ENCODE measurements around the gene VARS1.
"Not testable (repeated sequence)": the region's sequence is repeated elsewhere in the genome, so short reads cannot be mapped to it uniquely, and the experiment has no call there.

Gene VARS1

DNA sequence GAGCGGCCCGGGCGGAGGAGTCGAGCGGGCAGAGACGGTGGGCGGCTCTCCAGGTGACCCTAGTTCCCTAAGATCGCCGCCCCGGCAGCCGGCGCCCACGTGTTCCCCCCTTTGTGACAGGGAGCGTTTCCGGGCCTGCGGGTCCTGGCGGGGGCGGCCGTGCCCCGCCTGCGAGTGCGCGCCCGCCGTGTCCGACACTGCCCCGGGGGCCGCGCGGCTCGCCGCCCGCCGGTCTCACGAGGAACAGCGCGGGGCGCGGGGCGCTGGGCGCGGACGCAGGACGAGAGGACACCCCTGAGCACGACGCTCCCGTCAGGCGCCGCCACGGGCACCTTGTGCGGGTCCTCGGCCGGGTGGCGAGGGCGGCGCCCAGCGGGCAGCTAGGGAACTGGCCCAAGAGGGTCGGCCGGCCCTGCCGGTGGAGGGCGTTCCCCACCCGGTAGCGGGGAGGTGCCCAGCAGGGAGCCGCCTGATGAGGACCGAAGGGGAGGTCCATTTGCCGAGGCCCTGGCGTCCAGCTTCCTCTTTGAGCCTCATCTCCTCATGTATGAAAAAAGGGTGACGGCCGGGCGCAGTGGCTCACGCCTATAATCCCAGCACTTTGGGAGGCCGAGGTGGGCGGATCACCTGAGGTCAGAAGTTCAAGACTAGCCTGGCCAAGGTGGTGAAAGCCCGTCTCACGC lies at the start of gene VARS1:
VARS1 (minus strand) TSS at position 137 of the 683 bp plus-strand sequence. CDS start 535 bp downstream, outside the sequence.
- peak; percentile 77 for DNase-seq

DNA sequence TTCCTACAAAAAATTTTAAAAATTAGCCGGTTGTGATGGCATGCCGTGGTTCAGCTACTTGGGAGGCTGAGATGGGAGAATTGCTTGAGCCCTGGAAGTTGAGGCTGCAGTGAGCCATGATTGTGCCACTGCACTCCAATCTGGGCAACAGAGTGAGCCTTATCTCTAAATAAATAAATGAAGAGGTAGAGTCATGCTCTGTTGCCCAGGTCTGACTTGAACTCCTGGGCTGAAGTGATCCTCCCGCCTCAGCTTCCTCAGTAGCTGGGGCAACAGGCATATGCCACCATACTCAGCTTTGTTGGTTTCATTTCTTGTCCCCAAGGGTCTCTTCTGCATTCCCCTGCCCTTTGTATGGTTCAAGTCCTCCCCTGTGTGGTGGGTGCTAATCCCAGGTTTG lies 49.0 kb upstream of the VARS1 start:
- no peak for DNase-seq

DNA sequence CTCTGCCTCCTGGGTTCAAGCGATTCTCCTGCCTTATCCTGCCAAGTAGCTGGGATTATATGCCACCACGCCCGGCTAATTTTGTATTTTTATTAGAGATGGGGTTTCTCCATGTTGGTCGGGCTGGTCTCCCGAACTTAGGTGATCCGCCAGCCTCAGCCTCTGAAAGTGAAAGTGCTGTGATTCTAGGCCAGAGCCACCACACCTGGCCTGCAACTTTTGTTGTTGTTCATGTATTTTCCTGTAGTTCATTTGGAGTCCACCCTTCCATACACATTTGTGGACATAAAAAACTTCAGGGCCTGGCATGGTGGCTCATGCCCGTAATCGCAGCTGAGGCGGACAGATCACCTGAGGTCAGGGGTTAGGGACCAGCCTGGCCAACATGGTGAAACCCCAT lies 46.5 kb upstream of the VARS1 start:
- DNase-seq = no peak

DNA sequence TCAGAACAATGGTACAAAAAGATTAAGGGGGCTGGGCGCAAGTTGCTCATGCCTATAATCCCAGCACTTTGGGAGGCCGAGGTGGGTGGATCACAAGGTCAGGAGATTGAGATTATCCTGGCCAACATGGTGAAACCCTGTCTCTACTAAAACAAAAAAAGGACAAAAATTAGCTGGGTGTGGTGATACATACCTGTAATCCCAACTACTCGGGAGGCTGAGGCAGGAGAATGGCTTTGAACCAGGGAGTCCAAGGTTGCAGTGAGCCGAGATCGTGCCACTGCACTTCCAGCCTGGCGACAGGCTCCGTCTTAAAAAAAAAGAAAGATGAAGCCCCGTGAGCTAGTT lies 44.2 kb upstream of the VARS1 start:
- DNase-seq = not testable (repeated sequence)

DNA sequence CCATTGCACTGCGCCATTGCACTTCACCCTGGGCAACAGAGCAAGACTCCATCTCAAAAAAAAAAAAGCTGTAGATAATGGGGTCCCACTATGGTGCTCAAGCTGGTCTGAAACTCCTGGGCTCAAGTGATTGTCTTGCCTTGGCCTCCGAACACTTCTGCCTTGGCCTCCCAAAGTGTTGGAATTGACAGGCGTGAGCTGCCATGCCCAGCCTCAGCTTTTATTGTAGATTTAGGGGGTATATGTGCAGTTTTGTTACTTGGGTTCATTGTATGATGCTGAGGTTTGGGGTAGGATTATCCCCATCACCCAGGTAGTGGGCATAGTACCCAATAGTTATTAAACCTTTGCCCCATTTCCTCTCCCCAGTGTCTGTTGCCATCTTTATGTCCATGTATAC lies 43.4 kb upstream of the VARS1 start:
- DNase-seq = no peak

DNA sequence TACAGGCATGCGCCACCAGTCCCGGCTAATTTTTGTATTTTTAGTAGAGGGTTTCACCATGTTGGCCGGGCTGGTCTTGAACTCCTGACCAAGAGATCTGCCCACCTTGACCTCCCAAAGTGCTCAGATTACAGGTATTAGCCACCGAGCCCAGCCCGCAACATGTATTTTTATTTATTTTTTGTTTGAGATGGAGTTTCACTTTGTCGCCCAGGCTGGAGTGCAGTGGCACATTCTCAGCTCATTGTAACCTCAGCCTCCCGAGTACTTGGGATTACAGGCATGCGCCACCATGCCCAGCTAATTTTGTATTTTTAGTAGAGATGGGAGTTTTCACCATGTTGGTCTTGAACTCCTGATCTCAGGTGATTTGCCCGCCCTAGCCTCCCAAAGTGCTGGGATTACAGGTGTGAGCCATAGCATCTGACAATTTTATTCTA lies 42.6 kb upstream of the VARS1 start:
- DNase-seq = not testable (repeated sequence)

DNA sequence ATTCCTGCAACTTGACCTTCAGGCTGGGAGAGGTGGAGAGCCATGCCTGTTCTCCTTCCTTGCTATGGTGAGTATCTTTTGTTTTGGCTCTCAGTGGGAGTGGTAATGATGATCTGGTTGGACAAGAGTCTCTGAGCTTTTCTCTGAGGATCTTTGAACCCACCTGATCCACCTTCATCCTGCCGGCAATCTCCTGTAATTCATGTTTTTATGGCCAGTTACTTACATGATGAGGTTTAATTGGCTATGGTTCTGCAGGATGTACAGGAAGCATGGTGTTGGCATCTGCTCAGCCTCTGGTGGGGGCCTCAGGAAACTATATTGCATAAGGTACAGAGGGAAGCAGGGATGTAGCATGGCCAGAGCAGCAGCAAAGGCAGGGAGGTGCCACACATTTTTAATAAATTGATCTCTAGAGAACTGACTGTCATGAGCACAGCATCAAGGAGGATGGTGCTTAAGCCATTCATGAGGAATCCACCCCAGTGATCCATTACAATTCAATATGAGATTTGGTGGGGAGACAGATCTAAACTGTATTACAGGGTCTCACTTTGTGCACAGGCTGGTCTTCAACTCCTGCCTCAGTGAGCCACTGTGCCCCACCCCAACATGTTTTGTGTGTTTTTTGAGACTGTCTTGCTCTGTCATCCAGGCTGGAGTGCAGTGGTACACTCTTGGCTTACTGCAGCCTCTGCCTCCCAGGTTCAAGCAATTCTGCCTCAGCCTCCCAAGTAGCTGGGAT lies 42.0 kb upstream of the VARS1 start:
- DNase-seq = no peak

DNA sequence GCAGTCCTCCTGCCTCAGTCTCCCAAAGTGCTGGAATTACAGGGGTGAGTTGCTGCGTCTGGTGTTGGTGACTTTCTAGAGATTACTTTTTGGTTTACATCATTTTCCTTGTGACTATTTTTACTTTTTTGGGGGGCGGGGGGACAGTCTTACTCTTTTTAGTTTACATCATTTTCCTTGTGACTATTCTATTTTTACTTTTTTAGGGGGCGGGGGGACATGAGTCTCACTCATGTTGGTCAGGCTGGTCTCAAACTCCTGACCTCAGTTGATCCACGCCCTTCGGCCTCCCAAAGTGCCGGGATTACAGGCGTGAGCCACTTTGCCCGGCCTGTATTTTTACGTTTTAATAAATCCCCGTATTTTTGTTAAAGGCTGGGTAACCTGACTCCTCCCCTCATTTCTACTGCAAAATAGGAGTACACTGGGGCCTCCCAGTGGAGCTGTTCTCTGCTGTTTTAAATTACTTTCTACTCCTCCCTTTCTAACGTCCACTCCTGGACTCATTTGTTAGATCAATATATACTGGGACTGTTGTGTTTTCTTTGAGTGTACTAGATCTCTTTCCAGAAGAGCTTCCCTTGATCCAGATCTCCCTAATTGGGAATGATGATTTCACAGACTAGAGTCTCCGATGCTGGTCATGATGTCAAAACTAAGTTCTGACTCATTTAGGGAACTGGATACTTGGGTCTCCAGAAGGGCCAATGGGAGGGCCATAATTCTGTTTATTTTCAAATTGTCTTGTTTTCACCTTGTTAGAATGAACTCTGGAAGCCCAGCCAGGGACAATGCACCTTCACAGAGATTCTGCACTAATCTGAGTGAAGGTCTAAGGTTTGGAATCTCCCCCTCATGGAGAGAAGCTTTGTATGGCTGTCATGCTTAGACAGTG lies 41.2 kb upstream of the VARS1 start:
- no peak for DNase-seq

DNA sequence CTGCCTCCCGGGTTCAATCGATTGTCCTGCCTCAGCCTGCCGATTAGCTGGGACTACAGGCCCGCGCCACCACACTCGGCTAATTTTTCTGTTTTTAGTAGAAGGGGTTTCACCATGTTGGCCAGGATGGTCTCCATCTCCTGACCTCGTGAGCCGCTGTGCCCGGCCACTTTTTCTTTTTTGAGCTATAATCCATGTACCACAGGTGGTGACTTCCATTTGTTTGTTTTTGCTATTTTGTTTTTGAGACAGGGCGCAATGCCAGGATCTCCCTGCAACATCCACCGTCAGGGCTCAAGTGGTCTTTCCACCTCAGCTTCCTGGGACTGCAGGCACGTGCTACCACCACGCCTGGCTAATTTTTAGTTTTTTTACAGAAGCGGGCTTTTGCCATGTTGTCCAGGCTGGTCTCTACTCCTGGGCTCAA lies 40.5 kb upstream of the VARS1 start:
- DNase-seq = no peak

DNA sequence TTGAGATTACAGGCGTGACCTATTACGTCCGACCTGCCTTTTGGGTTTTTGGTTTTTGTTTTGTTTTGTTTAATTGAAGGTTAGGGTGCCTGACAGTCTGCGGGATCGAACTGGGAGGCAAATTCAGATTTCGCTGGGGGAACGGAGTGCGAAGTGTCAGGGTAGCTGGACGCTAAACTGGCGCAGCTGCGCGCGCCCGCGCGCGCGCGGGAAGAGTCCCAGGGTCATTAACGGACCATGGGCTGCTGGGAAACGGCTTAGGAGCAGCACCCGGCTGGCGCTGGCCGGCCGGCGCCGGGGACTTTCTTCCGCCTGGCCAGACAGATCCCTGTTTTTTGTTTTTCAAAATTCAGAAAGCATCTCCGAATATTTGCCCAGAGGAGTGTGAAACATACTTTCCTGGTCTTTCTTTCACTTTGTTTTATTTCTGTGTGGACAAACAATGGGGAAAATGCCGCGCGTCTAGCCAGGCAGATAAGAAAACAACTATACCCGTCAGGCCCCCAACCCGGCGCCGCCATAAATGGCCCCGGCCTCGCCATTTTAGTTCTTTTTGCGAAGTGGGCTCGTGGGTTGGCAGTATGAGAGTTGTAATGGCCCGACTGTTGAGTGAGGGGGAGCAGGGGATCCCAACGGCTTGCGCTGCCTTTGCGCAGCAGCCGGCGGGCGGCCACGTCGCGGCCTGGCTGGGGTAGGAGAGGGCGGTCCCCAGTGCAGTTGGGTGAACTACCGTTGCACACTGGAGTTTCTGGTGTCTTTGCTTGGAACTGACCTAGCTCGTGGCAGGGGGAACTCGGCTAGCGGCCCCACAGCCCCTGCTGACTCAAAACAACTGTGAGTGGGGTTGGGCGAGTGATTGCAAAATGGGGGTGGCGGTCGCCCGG lies 39.1 kb upstream of the VARS1 start:
- peak; percentile 80 for DNase-seq

DNA sequence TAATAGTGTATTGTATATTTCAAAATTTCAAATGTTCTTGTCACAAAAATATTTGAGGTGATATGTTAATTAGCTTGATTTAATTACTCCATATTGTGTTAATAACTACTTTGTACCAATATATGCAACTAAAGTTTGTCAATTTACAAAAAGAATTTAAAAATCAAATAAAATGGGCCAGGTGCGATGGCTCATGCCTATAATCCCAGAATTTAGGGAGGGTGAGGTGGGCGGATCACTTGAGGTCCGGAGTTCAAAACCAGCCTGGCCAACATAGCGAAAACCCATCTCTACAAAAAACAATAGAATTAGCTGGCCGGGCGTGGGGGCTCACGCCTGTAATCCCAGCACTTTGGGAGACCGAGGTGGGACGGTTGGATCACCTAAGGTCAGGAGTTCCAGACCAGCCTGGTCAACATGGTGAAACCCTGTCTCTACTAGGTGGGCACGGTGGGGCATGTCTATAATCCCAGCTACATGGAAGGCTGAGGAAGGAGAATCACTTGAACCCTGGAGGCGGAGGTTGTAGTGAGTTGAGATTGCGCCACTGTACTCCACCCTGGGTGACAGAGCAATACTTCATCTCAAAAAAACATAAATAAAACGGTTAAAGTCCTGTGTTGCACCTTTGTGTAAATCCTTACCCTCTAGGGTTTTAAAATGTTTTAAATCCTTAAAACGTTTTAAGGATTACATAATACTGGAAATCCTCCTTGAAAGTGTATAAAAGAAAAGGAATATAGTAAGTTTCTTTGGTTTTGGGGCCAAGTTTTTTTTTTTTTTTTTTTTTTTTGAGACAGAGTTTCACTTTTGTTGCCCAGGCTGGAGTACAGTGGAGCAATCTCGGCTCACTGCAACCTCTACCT lies 36.0 kb upstream of the VARS1 start:
- DNase-seq = no peak

DNA sequence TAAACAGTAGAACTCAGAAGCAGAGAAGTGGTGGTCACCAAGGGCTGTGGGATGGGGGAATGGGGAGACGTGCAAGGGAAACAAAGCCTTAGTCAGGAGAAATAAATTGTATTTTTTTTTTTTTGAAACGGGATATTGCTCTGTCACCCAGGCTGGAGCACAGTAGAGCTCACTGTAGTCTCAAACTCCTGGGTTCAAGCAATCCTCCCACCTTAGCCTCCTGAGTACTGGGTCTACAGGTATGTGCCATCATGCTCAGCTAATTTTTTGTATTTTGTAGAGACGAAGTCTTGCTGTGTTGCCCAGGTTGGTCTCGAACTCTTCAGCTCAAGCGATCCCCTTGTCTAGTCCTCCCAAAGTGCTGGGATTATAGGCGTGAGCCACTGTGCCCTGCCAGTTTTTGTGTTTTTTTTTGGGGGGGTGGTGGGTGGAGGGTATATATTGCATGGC lies 35.4 kb upstream of the VARS1 start:
- no peak for DNase-seq

DNA sequence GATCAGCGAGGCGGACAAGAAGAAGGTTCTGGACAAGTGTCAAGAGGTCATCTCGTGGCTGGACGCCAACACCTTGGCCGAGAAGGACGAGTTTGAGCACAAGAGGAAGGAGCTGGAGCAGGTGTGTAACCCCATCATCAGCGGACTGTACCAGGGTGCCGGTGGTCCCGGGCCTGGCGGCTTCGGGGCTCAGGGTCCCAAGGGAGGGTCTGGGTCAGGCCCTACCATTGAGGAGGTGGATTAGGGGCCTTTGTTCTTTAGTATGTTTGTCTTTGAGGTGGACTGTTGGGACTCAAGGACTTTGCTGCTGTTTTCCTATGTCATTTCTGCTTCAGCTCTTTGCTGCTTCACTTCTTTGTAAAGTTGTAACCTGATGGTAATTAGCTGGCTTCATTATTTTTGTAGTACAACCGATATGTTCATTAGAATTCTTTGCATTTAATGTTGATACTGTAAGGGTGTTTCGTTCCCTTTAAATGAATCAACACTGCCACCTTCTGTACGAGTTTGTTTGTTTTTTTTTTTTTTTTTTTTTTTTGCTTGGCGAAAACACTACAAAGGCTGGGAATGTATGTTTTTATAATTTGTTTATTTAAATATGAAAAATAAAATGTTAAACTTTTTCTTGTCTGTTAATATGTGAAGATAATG lies 34.2 kb upstream of the VARS1 start:
- DNase-seq = no peak

DNA sequence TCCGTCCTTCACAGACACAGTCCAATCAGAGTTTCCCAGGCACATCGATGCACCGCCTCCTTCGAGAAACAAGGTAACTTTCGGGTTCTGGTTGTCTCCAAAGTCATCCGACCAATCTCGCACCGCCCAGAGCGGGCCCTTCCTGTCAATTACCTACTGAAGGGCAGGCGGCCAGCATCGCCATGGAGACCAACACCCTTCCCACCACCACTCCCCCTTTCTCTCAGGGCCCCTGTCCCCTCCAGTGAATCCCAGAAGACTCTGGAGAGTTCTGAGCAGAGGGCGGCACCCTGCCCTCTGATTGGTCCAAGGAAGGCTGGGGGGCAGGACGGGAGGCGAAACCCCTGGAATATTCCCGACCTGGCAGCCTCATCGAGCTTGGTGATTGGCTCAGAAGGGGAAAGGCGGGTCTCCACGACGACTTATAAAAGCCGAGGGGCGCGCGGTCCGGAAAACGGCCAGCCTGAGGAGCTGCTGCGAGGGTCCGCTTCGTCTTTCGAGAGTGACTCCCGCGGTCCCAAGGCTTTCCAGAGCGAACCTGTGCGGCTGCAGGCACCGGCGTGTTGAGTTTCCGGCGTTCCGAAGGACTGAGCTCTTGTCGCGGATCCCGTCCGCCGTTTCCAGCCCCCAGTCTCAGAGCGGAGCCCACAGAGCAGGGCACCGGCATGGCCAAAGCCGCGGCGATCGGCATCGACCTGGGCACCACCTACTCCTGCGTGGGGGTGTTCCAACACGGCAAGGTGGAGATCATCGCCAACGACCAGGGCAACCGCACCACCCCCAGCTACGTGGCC lies 31.9 kb upstream of the VARS1 start, which contains the start of gene HSPA1B:
HSPA1B (plus strand) TSS at position 453 of the 794 bp plus-strand sequence; CDS start at position 666, 213 bp downstream.
- DNase-seq = peak; percentile 94

DNA sequence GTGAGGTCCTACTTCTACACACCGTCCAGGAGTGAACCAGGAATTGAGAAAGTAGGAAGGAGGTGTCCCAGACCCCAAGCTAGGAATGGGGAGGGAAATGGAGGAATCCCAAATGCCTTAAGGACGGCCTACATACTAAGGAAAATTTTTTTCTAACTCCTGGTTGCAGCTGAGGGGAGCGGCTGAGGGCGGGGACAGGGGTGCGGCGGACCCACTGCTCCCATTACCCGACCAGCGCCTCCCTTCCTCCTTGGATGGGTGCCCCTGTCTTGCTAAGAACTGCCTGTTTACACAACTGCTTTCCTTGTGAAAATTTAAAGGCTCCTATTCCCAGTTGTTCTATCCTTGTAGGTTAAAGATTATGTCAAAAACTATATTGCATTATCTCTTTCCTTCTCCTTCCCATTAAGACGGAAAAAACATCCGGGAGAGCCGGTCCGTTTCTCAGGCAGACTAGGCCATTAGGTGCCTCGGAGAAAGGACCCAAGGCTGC lies 31.3 kb upstream of the VARS1 start:
- DNase-seq = no peak

DNA sequence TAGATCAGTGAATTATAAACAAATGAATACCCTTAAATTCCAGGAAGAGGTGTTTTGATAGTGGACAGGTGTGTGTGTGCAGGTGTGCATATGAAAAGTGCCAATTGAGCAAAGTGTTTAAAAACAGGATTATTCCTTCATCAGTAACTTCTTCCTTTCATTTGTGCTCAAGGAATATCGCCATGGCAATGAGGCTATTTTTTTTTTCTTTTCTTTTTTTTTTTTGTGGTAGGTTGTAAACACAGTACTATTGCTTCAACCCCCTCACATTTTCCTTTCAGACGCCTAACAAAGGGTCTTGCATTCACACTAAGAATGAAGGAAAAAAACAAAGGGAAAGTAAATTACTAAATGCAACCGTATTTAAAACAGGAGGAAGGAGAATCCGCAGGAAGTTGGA lies 30.0 kb upstream of the VARS1 start:
- DNase-seq = no peak

DNA sequence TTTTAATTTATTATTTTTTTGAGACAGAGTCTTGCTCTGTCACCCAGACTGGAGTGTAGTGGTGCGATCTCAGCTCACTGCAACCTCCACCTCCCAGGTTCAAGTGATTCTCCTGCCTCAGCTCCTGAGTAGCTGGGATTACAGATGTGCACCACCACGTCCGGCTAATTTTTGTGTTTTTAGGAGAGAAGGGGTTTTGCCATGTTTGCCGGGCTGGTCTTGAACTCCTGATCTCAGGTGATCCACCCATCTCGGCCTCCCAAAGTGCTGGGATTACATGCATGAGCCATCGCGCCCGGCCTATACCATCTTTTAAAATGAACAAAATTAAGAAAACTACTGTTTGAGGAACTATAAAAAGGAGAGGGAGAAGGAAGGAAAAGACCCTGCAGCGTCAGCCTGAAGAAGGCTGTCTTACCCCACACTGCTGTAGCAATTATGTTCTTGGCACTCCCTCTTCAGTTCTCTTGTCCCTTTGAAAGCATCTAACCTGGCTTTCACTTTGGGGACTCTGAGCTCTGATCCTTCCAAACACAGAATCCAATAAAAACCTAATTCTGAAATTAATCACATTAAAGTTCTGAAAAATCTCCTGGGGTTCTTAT lies 28.1 kb upstream of the VARS1 start:
- not testable (repeated sequence) for DNase-seq

DNA sequence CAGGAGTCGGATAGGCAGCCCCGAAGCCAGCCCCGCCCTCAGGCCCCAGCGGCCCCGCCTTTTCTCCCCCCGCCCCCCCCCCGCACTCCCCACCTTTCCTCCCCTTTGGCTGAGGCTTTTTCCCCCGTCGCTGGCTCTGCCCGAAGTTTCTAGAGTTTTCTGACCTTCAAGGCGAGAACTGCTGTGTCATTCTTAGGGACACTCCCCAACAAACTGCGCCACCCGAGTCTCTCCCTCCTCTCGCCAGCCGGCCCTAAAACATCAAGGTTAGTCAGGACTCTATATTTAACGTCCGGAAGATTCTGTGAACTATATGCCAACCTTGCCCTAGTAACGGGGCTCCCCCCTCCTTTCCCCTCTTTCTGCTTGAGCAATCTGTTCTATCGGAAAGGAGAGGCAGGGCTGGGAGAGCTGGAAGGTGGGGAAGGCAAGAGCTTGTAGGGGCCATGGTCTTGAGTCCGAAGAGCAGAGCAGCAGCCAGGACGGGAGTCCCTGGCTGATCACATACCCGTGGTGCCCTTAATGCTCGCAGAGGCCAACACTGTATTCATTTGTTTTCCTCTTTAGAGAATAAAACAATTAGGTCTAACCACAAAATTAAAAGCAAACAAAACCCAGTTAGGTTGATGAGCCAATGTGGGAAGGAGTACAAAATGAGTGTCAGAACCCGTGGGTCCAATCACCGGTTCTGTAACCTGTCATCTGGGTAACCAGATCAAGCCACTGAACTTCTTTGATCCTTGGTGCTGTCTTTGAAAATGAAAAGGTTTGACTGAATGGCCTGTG lies 26.7 kb upstream of the VARS1 start:
- no peak for DNase-seq

All from NCI-H1092 (cell line).